ENCODE measurements around the gene ELOVL4.

GRCh38 chr6:79923270-79923669 lies 24.1 kb downstream of the ELOVL4 start:
- no peak for TF ChIP-seq YEATS4 (CRISPR knock-in tag; IDR thresholded peaks at IDR 0.05; ENCODE audit: borderline replicate concordance)
- TF ChIP-seq STAT5B (CRISPR knock-in tag; IDR thresholded peaks at IDR 0.05), result no peak
- no peak for TF ChIP-seq SMC3 (IDR thresholded peaks at IDR 0.05; ENCODE audit: low read length)
- TF ChIP-seq CTCF (CRISPR knock-in tag; IDR thresholded peaks at IDR 0.05), result no peak
- TF ChIP-seq ZNF280B (CRISPR knock-in tag; IDR thresholded peaks at IDR 0.05; ENCODE audit: borderline replicate concordance), result no peak
- TF ChIP-seq POLR2AphosphoS5 (IDR thresholded peaks at IDR 0.05; ENCODE audit: low read depth, low read length), result no peak
- no peak for TF ChIP-seq MAZ (IDR thresholded peaks at IDR 0.05; ENCODE audit: borderline replicate concordance, low read depth, low read length)
- no peak for TF ChIP-seq MAZ (CRISPR knock-in tag; IDR thresholded peaks at IDR 0.05; ENCODE audit: low read depth)
- TF ChIP-seq CREB1 (IDR thresholded peaks at IDR 0.05), result no peak
- TF ChIP-seq CREB1 (CRISPR knock-in tag; IDR thresholded peaks at IDR 0.05), result no peak
- no peak for TF ChIP-seq MLXIP (CRISPR knock-in tag; IDR thresholded peaks at IDR 0.05; ENCODE audit: borderline replicate concordance)
- TF ChIP-seq ZSCAN22 (CRISPR knock-in tag; IDR thresholded peaks at IDR 0.05), result no peak
- no peak for TF ChIP-seq KDM5B (CRISPR knock-in tag; IDR thresholded peaks at IDR 0.05; ENCODE audit: borderline replicate concordance)
- TF ChIP-seq ZNF143 (CRISPR knock-in tag; IDR thresholded peaks at IDR 0.05), result no peak
